H1 (cell line): ENCODE measurements around the gene TMEM181. TPM values are rescaled to one million over a fixed set of nuclear protein-coding genes. Genes with fewer than 3 reads are reported as not detected.

Experiments used
- CTCF ChIA-PET: fragments of 300-600 bp; sonication (Branson Sonifier 250); formaldehyde crosslinking; loops from one replicate; lab custom pipeline; 2021; ENCODE audit not compliant: partially characterized antibody; lab: Charles Lee
- POLR2A ChIA-PET: fragments of 300-600 bp; sonication (Branson Sonifier 250); formaldehyde crosslinking; loops from one replicate; lab custom pipeline; 2021; ENCODE audit warnings: inconsistent platforms; ENCODE audit not compliant: partially characterized antibody; lab: Charles Lee
- DNase-seq, 2 experiments: peaks; one replicate each; pipeline versions ENCODE4 v3.0.0 to v3.0.0-alpha.2; 2010 to 2022; ENCODE audit warnings: low spot score in 2 of 2, low read depth in 1 of 2, mixed read lengths in 1 of 2
- FAIRE-seq: peaks from 2 replicates; lab custom pipeline; 2011; peaks lifted over from hg19 to GRCh38; lab: Jason Lieb, UNC
- H2AFZ ChIP-seq: 2 replicates; pipeline ENCODE4 v1.8.1; 2012; ENCODE audit warnings: low read length, inconsistent platforms
- H2AK5ac ChIP-seq: 2 replicates; pipeline ENCODE4 v1.6.1; 2013; ENCODE audit warnings: low read depth, low read length
- H2BK120ac ChIP-seq: replicated peaks from 2 replicates; pipeline ENCODE3; 2013; ENCODE audit warnings: low read depth, low read length, inconsistent platforms
- H2BK12ac ChIP-seq: 2 replicates; pipeline ENCODE4 v1.6.1; 2013; ENCODE audit warnings: low read depth, low read length
- H2BK15ac ChIP-seq: 2 replicates; pipeline ENCODE4 v1.6.1; 2013; ENCODE audit warnings: low read length
- H2BK20ac ChIP-seq: 2 replicates; pipeline ENCODE4 v1.6.1; 2013; ENCODE audit warnings: low read length
- H2BK5ac ChIP-seq: 2 replicates; pipeline ENCODE4 v1.6.1; 2013; ENCODE audit warnings: low read depth, low read length
- H3K14ac ChIP-seq: 2 replicates; pipeline ENCODE4 v1.6.1; 2013; ENCODE audit warnings: inconsistent platforms; ENCODE audit not compliant: insufficient read length
- H3K18ac ChIP-seq: 2 replicates; pipeline ENCODE4 v1.6.1; 2013; ENCODE audit warnings: low read length; ENCODE audit errors: extremely low read depth
- H3K23ac ChIP-seq: 2 replicates; pipeline ENCODE4 v1.6.1; 2013; ENCODE audit warnings: inconsistent platforms; ENCODE audit not compliant: insufficient read length
- H3K23me2 ChIP-seq: 2 replicates; pipeline ENCODE4 v1.6.1; 2013; ENCODE audit warnings: low read depth, low read length
- H3K27ac ChIP-seq: 2 replicates; pipeline ENCODE4 v1.6.1; 2011; ENCODE audit warnings: low read depth, low read length, inconsistent platforms
- H3K27me3 ChIP-seq, 4 experiments: replicated peaks in 1 of 4; 1 replicate in 1 of 4; 2 replicates in 3 of 4; pipeline versions ENCODE4 v1.6.1 to v1.8.1; 2011 to 2013; ENCODE audit warnings: low read length in 3 of 4, mild to moderate bottlenecking in 3 of 4, inconsistent platforms in 2 of 4, mixed read lengths in 2 of 4, moderate library complexity in 1 of 4; ENCODE audit not compliant: control insufficient read depth in 3 of 4, insufficient read depth in 3 of 4; ENCODE audit errors: extremely low read depth in 1 of 4
- H3K36me3 ChIP-seq, 4 experiments: 2 replicates each; pipeline versions ENCODE4 v1.6.1 to v1.8.1; 2011 to 2013; ENCODE audit warnings: mild to moderate bottlenecking in 4 of 4, low read length in 3 of 4, moderate library complexity in 2 of 4, control low read depth in 1 of 4, inconsistent platforms in 1 of 4; ENCODE audit not compliant: insufficient read depth in 4 of 4, control insufficient read depth in 2 of 4
- H3K4ac ChIP-seq: replicated peaks from 2 replicates; pipeline ENCODE3; 2013; ENCODE audit warnings: low read length, low read depth, mixed read lengths, inconsistent platforms; ENCODE audit not compliant: insufficient read length
- H3K4me1 ChIP-seq, 4 experiments: replicated peaks in 1 of 4; 1 replicate in 1 of 4; 2 replicates in 3 of 4; pipeline versions ENCODE4 v1.6.1 to v1.8.1; 2011 to 2013; ENCODE audit warnings: low read length in 3 of 4, inconsistent platforms in 2 of 4, mixed read lengths in 1 of 4; ENCODE audit not compliant: insufficient read depth in 4 of 4, control insufficient read depth in 3 of 4
- H3K4me2 ChIP-seq, 2 experiments: 2 replicates each; pipeline versions ENCODE4 v1.6.1 to v1.8.1; 2011 to 2013; ENCODE audit warnings: low read depth in 2 of 2, low read length in 2 of 2, control low read depth in 1 of 2, inconsistent platforms in 1 of 2, mild to moderate bottlenecking in 1 of 2; ENCODE audit not compliant: insufficient read depth in 1 of 2
- H3K4me3 ChIP-seq, 4 experiments: fragments of 200-600, 300-600 bp in 1 of 4; sonication (generic), shearing (Covaris generic), sonication (Bioruptor Twin) in 1 of 4; 2 replicates each; pipeline versions ENCODE4 v1.5.1 to v1.8.1; 2011 to 2016; ENCODE audit warnings: low read length in 4 of 4, low read depth in 3 of 4, control low read depth in 2 of 4, inconsistent platforms in 2 of 4, mild to moderate bottlenecking in 2 of 4, mixed read lengths in 1 of 4, moderate library complexity in 1 of 4; ENCODE audit not compliant: insufficient read depth in 2 of 4; ENCODE audit errors: extremely low read depth in 1 of 4
- H3K56ac ChIP-seq: replicated peaks from 2 replicates; pipeline ENCODE3; 2013; ENCODE audit warnings: low read depth, mild to moderate bottlenecking, mixed read lengths, low read length, inconsistent platforms; ENCODE audit not compliant: insufficient read length
- H3K79me1 ChIP-seq: 2 replicates; pipeline ENCODE4 v1.6.1; 2013; ENCODE audit warnings: low read depth, low read length, control low read depth
- H3K79me2 ChIP-seq, 2 experiments: 2 replicates each; pipeline versions ENCODE4 v1.6.1 to v1.8.1; 2012 to 2013; ENCODE audit warnings: low read length in 2 of 2, mild to moderate bottlenecking in 2 of 2, inconsistent platforms in 1 of 2; ENCODE audit not compliant: insufficient read depth in 2 of 2, control insufficient read depth in 1 of 2
- H3K9ac ChIP-seq, 4 experiments: replicated peaks in 1 of 4; 1 replicate in 1 of 4; 2 replicates in 3 of 4; pipeline versions ENCODE4 v1.6.1 to v1.8.1; 2011 to 2013; ENCODE audit warnings: low read depth in 3 of 4, low read length in 3 of 4, control low read depth in 2 of 4, mild to moderate bottlenecking in 2 of 4, moderate library complexity in 2 of 4, inconsistent platforms in 1 of 4; ENCODE audit errors: extremely low read depth in 1 of 4
- H3K9me3 ChIP-seq, 2 experiments: 2 replicates each; pipeline versions ENCODE4 v1.6.1 to v1.8.1; 2012 to 2013; ENCODE audit warnings: mild to moderate bottlenecking in 2 of 2, moderate library complexity in 2 of 2, control low read depth in 1 of 2, inconsistent platforms in 1 of 2, low read depth in 1 of 2, low read length in 1 of 2, mixed read lengths in 1 of 2; ENCODE audit not compliant: insufficient read depth in 2 of 2
- H4K20me1 ChIP-seq, 2 experiments: replicated peaks in 1 of 2; 2 replicates each; pipeline versions ENCODE3 to v1.8.1; 2011 to 2013; ENCODE audit warnings: inconsistent platforms in 2 of 2, low read length in 2 of 2, mild to moderate bottlenecking in 1 of 2; ENCODE audit not compliant: insufficient read depth in 2 of 2, control insufficient read depth in 1 of 2
- H4K5ac ChIP-seq: 2 replicates; pipeline ENCODE4 v1.6.1; 2013; ENCODE audit warnings: low read length, low read depth, mixed read lengths, inconsistent platforms; ENCODE audit not compliant: insufficient read length
- H4K8ac ChIP-seq: 2 replicates; pipeline ENCODE4 v1.8.0; 2013; ENCODE audit warnings: mild to moderate bottlenecking, moderate library complexity, low read length, inconsistent platforms; ENCODE audit not compliant: insufficient read depth; ENCODE audit errors: extremely low read depth
- H4K91ac ChIP-seq: replicated peaks from 2 replicates; pipeline ENCODE3; 2013; ENCODE audit warnings: low read length, mixed read lengths, inconsistent platforms; ENCODE audit not compliant: insufficient read length
- KDM5A ChIP-seq: fragments of 200-600 bp; IDR thresholded peaks from 2 replicates; pipeline ENCODE4 v1.7.1; 2012; ENCODE audit warnings: mild to moderate bottlenecking, low read length, inconsistent platforms, mixed read lengths
- NANOG ChIP-seq: IDR thresholded peaks from 2 replicates; pipeline ENCODE4 v1.6.1; 2011; ENCODE audit warnings: low read length, low read depth, mild to moderate bottlenecking, inconsistent platforms; ENCODE audit not compliant: insufficient read depth, poor library complexity, severe bottlenecking
- POLR2A ChIP-seq, 2 experiments: IDR thresholded peaks; 1 replicate in 1 of 2; 2 replicates in 1 of 2; pipeline ENCODE4 v1.6.1; 2011; ENCODE audit warnings: low read depth in 2 of 2, low read length in 2 of 2, mild to moderate bottlenecking in 2 of 2; ENCODE audit errors: control extremely low read depth in 1 of 2
- WGBS, 2 experiments: shearing (Covaris generic) in 1 of 2; methylation state at CpG; one replicate each; pipeline versions ENCODE4 v1.1.6 to v1.1.7; 2013 to 2015; ENCODE audit warnings: low lambda C conversion rate in 2 of 2, mixed read lengths in 2 of 2, inconsistent platforms in 1 of 2, low coverage in 1 of 2, missing lambda C conversion rate in 1 of 2; ENCODE audit not compliant: insufficient replicate concordance in 2 of 2, insufficient coverage in 1 of 2, insufficient read length in 1 of 2; ENCODE audit errors: extremely low coverage in 1 of 2, missing lambda C conversion rate in 1 of 2; 5-methylcytosine and 5-hydroxymethylcytosine counted together
- polyA plus RNA-seq, 7 experiments: library from polyadenylated mRNA; depleted of rRNA in 3 of 7; stranded (reverse) in 5 of 7; unstranded in 2 of 7; fragments of >200 nt in 5 of 7; fragments of 200-250 nt in 2 of 7; gene quantifications; 1 replicate in 5 of 7; 2 replicates in 1 of 7; 4 replicates in 1 of 7; pipeline versions ENCODE4 v1.2.1 to v1.2.3, GENCODE V29; 2011 to 2013; ENCODE audit warnings: missing spikeins in 2 of 7, mixed read lengths in 2 of 7
- total RNA-seq: library from RNA; stranded (reverse); fragmentation: NEBNext Ultra II Directional; extraction: Animal tissue kit (Norgen Biotek cat#: 25700); gene quantifications from 2 replicates; pipeline ENCODE4 v1.2.1, GENCODE V29; 2021

Gene TMEM181
- total and polyA plus RNA-seq, 2 of the 8 experiments (the other 6 are each of a cell fraction or from before 2014, with no cell fraction given), result 8.6 to 19.0 TPM

- Histone ChIP-seq H3K18ac (no peak overlapping the region), H2BK20ac (no peak overlapping the region), H3K4me1 (no peaks in the 10 kb centered on the region)
Observed at GRCh38 chr6:158603261-158604047, 43.6 kb downstream of the TMEM181 start.

More at GRCh38 chr6:158603261-158604047, 43.6 kb downstream of the TMEM181 start:
- Histone ChIP-seq H3K79me2 (no peaks in the 10 kb centered on the region), H2BK5ac (no peak overlapping the region), H3K14ac (no peak overlapping the region), H2BK15ac (no peak overlapping the region), H4K8ac (no peak overlapping the region), H3K27ac (no peak overlapping the region; the same call in 1 of the 2 replicates), H3K27me3 (no peaks in the 10 kb centered on the region), H3K4me2 (no peak overlapping the region), H3K9me3 (no peaks in the 10 kb centered on the region), H2BK12ac (no peak overlapping the region), H3K23me2 (peaks cover 2% of the 10 kb centered on the region; the same call in 1 of the 2 replicates), H2AK5ac (no peak overlapping the region), H4K91ac (no peak overlapping the region), H3K4me3 (no peak overlapping the region), H3K79me1 (no peaks in the 10 kb centered on the region; the same call in 1 of the 2 replicates), H3K4ac (no peak overlapping the region), H3K23ac (no peak overlapping the region), H2AFZ (no peak overlapping the region), H4K20me1 (peaks cover 3 to 11% of the 10 kb centered on the region in 2 experiments), H3K36me3 (peaks cover 5 to 21% (median 14%) of the 10 kb centered on the region in 4 experiments; a peak in 6 of 8 replicates), H3K9ac (no peak overlapping the region), H4K5ac (no peak overlapping the region), H3K56ac (no peak overlapping the region), H2BK120ac (no peak overlapping the region)
- ChIA-PET POLR2A (interaction anchor here (1.2 kb wide), 1 partner anchor 371 kb away, joined by 4 read pairs; no protein-coding TSS in a partner anchor), CTCF (interaction anchor here (0.8 to 2.1 kb wide), 11 partner anchors 9 to 389 kb away, joined by 3 to 5 read pairs (median 4); no protein-coding TSS in a partner anchor)
- no peak for FAIRE-seq
- DNase-seq, result no peak
- 84% methylated on average over 15 of the region's 15 CpGs; no CpG with 5 or more reads in 1 of the 2 experiments for WGBS, 2 experiments
- TF ChIP-seq KDM5A (no peak), POLR2A (IDR thresholded peaks at IDR 0.05; ENCODE audit: control extremely low read depth in 1 of 2, low read depth in 2 of 2, low read length in 2 of 2) (no peak), NANOG (no peak)
